Liver (tissue), 3 donors: ENCODE results near the gene ZCCHC17.

ENCODE experiments used
- ATF3 ChIP-seq: IDR thresholded peaks from 2 replicates; pipeline ENCODE4 v1.6.1; 2016; ENCODE audit warnings: antibody characterized with exemption
- CTCF ChIP-seq: fragments of 150-350 bp; IDR thresholded peaks from 2 replicates; pipeline ENCODE4 v1.5.1; 2017; ENCODE audit warnings: improper control_type of control experiment, low read depth, low read length; ENCODE audit not compliant: missing input control
- REST ChIP-seq: IDR thresholded peaks from 2 replicates; pipeline ENCODE4 v1.6.1; 2016; ENCODE audit warnings: antibody characterized with exemption, mild to moderate bottlenecking
- donor health status: healthy.
- donor health status: healthy.

- TF ChIP-seq CTCF, result no peak
- no peak for TF ChIP-seq REST
- no peak for TF ChIP-seq ATF3
These were observed 75.9 kb downstream of the ZCCHC17 start for GRCh38 chr1:31372751-31373055.
